HepG2 (cell line): ENCODE data around the gene CLRN2. TPM values are rescaled to one million over a fixed set of nuclear protein-coding genes. Genes with fewer than 3 reads are reported as not detected.

Experiments
- ATF1 ChIP-seq: IDR thresholded peaks from 2 replicates; pipeline ENCODE4 v1.6.1; 2016; ENCODE audit warnings: mild to moderate bottlenecking, control low read depth
- FOXA1 ChIP-seq, 2 experiments: fragments of 450-650 bp in 1 of 2; sonication (generic) in 1 of 2; formaldehyde crosslinking in 1 of 2; IDR thresholded peaks; 2 replicates each; pipeline versions ENCODE4 v1.4.0 to v1.6.1; 2016 to 2020; ENCODE audit warnings: missing genetic modification reagents in 1 of 2
- HHEX ChIP-seq: IDR thresholded peaks from 2 replicates; pipeline ENCODE4 v1.6.1; 2016; ENCODE audit warnings: control low read depth
- JDP2 ChIP-seq: sonication (generic); formaldehyde crosslinking; IDR thresholded peaks from 2 replicates; pipeline ENCODE4 v1.8.1; 2022; ENCODE audit warnings: missing genetic modification reagents, borderline replicate concordance
- JUND ChIP-seq: sonication (generic); formaldehyde crosslinking; IDR thresholded peaks from 2 replicates; pipeline ENCODE4 v1.8.0; 2022; ENCODE audit warnings: mild to moderate bottlenecking, missing genetic modification reagents
- MTF1 ChIP-seq: sonication (generic); formaldehyde crosslinking; IDR thresholded peaks from 2 replicates; pipeline ENCODE4 v1.5.0; 2020; ENCODE audit warnings: missing genetic modification reagents
- NCOR1 ChIP-seq: fragments of 200-600 bp; sonication (generic); IDR thresholded peaks from 2 replicates; pipeline ENCODE4 v1.7.0; 2017; ENCODE audit warnings: antibody characterized with exemption, low read length, borderline replicate concordance
- NFKB2 ChIP-seq: sonication (generic); formaldehyde crosslinking; IDR thresholded peaks from 2 replicates; pipeline ENCODE4 v1.4.0; 2020; ENCODE audit warnings: missing genetic modification reagents, borderline replicate concordance
- NFKBIZ ChIP-seq: IDR thresholded peaks from 2 replicates; pipeline ENCODE4 v1.6.1; 2018; ENCODE audit warnings: missing genetic modification reagents, missing compliant biosample characterization
- PCBP2 ChIP-seq: fragments of 200-400 bp; formaldehyde crosslinking; optimal IDR thresholded peaks from 2 replicates; pipeline ENCODE3; 2018; ENCODE audit warnings: low read length, low read depth; ENCODE audit not compliant: poor library complexity, severe bottlenecking
- RARG ChIP-seq: sonication (generic); formaldehyde crosslinking; IDR thresholded peaks from 2 replicates; pipeline ENCODE4 v1.4.0; 2020; ENCODE audit warnings: low read depth, mild to moderate bottlenecking, missing genetic modification reagents
- USF2 ChIP-seq, 2 experiments: sonication (generic) in 1 of 2; formaldehyde crosslinking in 1 of 2; IDR thresholded peaks; 2 replicates each; pipeline versions ENCODE4 v1.5.1 to v1.6.1; 2011 to 2020; ENCODE audit warnings: borderline replicate concordance in 1 of 2, low read depth in 1 of 2, low read length in 1 of 2, mild to moderate bottlenecking in 1 of 2, missing genetic modification reagents in 1 of 2, moderate library complexity in 1 of 2
- YEATS2 ChIP-seq: sonication (generic); formaldehyde crosslinking; IDR thresholded peaks from 2 replicates; pipeline ENCODE4 v1.4.0; 2020; ENCODE audit warnings: missing genetic modification reagents, borderline replicate concordance
- ZBTB20 ChIP-seq: sonication (generic); formaldehyde crosslinking; IDR thresholded peaks from 2 replicates; pipeline ENCODE4 v1.8.1; 2023; ENCODE audit warnings: missing genetic modification reagents, low read depth, mild to moderate bottlenecking, borderline replicate concordance
- polyA plus RNA-seq, 8 experiments: library from polyadenylated mRNA; depleted of rRNA in 3 of 8; stranded (reverse) in 7 of 8; unstranded in 1 of 8; fragments of >200 nt; fragmentation: Illumina TruSeq in 4 of 8; extraction: Trizol in 4 of 8; gene quantifications; 2 replicates each; pipeline versions ENCODE4 v1.2.1 to v1.2.3, GENCODE V29; 2011 to 2016; ENCODE audit warnings: low read depth in 4 of 8, missing spikeins in 1 of 8, mixed read lengths in 1 of 8; ENCODE audit not compliant: insufficient read depth in 1 of 8
- total RNA-seq, 5 experiments: library from RNA; depleted of rRNA; stranded (reverse); fragments of >200 nt; fragmentation: Illumina TruSeq; extraction: Trizol; gene quantifications; 2 replicates each; pipeline ENCODE4 v1.2.3, GENCODE V29; 2016; ENCODE audit warnings: low read depth in 1 of 5
- TF ChIP-seq, protein P1 (sequence below): sonication (generic); formaldehyde crosslinking; IDR thresholded peaks from 2 replicates; pipeline ENCODE4 v1.8.1; 2023; ENCODE audit warnings: mild to moderate bottlenecking, missing genetic modification reagents, borderline replicate concordance
- TF ChIP-seq, protein P2 (sequence below), 2 experiments: sonication (generic) in 1 of 2; formaldehyde crosslinking in 1 of 2; IDR thresholded peaks; 2 replicates each; pipeline versions ENCODE4 v1.4.0 to v1.6.1; 2018 to 2020; ENCODE audit warnings: missing genetic modification reagents in 2 of 2, borderline replicate concordance in 1 of 2, low read depth in 1 of 2, mild to moderate bottlenecking in 1 of 2, missing biosample characterization in 1 of 2
- TF ChIP-seq, protein P3 (sequence below): sonication (generic); formaldehyde crosslinking; IDR thresholded peaks from 2 replicates; pipeline ENCODE4 v1.5.1; 2020; ENCODE audit warnings: missing genetic modification reagents, mild to moderate bottlenecking, borderline replicate concordance
- TF ChIP-seq, protein P4 (sequence below): sonication (generic); formaldehyde crosslinking; IDR thresholded peaks from 2 replicates; pipeline ENCODE4 v1.8.0; 2022; ENCODE audit warnings: mild to moderate bottlenecking, missing genetic modification reagents, moderate library complexity
- TF ChIP-seq, protein P5 (sequence below): IDR thresholded peaks from 2 replicates; pipeline ENCODE4 v1.6.1; 2016; ENCODE audit warnings: missing compliant biosample characterization, missing genetic modification reagents, borderline replicate concordance
- TF ChIP-seq, protein P6 (sequence below): IDR thresholded peaks from 2 replicates; pipeline ENCODE4 v1.6.1; 2016; ENCODE audit warnings: control low read depth

The CLRN2 gene
- total and polyA plus RNA-seq, 2 of the 13 experiments (the other 11 are each of a cell fraction or from before 2014, with no cell fraction given) = not detected

GRCh38 chr4:17544205-17544604 is 29.2 kb downstream of the CLRN2 start (continued):
- no peak for TF ChIP-seq NFKB2 (CRISPR knock-in tag)
- peak; percentile 52; the same call in 1 of the 2 replicates for TF ChIP-seq FOXA1 (IDR thresholded peaks at IDR 0.05)
- peak; percentile 97 for TF ChIP-seq FOXA1 (CRISPR knock-in tag; IDR thresholded peaks at IDR 0.05)
- no peak for TF ChIP-seq NCOR1
- no peak for TF ChIP-seq RARG (CRISPR knock-in tag)
- no peak for TF ChIP-seq PCBP2
- no peak; the same call in 1 of the 2 replicates for TF ChIP-seq NFKBIZ
- TF ChIP-seq, protein P1, sequence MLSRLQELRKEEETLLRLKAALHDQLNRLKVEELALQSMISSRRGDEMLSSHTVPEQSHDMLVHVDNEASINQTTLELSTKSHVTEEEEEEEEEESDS (CRISPR knock-in tag) = no peak
- peak; percentile 47; the same call in 1 of the 2 replicates for TF ChIP-seq ATF1 (CRISPR knock-in tag)
- TF ChIP-seq JDP2 (CRISPR knock-in tag) = no peak
- TF ChIP-seq JUND = peak; percentile 73; the same call in 1 of the 2 replicates
- no peak for TF ChIP-seq ZBTB20 (CRISPR knock-in tag)
- TF ChIP-seq, protein P2, sequence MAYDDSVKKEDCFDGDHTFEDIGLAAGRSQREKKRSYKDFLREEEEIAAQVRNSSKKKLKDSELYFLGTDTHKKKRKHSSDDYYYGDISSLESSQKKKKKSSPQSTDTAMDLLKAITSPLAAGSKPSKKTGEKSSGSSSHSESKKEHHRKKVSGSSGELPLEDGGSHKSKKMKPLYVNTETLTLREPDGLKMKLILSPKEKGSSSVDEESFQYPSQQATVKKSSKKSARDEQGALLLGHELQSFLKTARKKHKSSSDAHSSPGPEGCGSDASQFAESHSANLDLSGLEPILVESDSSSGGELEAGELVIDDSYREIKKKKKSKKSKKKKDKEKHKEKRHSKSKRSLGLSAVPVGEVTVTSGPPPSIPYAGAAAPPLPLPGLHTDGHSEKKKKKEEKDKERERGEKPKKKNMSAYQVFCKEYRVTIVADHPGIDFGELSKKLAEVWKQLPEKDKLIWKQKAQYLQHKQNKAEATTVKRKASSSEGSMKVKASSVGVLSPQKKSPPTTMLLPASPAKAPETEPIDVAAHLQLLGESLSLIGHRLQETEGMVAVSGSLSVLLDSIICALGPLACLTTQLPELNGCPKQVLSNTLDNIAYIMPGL (CRISPR knock-in tag; IDR thresholded peaks at IDR 0.05; ENCODE audit: borderline replicate concordance in 1 of 2, low read depth in 1 of 2) = no peak
- no peak for TF ChIP-seq MTF1
- TF ChIP-seq, protein P3, sequence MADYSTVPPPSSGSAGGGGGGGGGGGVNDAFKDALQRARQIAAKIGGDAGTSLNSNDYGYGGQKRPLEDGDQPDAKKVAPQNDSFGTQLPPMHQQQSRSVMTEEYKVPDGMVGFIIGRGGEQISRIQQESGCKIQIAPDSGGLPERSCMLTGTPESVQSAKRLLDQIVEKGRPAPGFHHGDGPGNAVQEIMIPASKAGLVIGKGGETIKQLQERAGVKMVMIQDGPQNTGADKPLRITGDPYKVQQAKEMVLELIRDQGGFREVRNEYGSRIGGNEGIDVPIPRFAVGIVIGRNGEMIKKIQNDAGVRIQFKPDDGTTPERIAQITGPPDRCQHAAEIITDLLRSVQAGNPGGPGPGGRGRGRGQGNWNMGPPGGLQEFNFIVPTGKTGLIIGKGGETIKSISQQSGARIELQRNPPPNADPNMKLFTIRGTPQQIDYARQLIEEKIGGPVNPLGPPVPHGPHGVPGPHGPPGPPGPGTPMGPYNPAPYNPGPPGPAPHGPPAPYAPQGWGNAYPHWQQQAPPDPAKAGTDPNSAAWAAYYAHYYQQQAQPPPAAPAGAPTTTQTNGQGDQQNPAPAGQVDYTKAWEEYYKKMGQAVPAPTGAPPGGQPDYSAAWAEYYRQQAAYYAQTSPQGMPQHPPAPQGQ (CRISPR knock-in tag) = no peak
- TF ChIP-seq, protein P4, sequence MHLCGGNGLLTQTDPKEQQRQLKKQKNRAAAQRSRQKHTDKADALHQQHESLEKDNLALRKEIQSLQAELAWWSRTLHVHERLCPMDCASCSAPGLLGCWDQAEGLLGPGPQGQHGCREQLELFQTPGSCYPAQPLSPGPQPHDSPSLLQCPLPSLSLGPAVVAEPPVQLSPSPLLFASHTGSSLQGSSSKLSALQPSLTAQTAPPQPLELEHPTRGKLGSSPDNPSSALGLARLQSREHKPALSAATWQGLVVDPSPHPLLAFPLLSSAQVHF (CRISPR knock-in tag) = no peak
- TF ChIP-seq, protein P5, sequence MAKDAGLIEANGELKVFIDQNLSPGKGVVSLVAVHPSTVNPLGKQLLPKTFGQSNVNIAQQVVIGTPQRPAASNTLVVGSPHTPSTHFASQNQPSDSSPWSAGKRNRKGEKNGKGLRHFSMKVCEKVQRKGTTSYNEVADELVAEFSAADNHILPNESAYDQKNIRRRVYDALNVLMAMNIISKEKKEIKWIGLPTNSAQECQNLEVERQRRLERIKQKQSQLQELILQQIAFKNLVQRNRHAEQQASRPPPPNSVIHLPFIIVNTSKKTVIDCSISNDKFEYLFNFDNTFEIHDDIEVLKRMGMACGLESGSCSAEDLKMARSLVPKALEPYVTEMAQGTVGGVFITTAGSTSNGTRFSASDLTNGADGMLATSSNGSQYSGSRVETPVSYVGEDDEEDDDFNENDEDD (CRISPR knock-in tag) = no peak
- no peak for TF ChIP-seq YEATS2 (CRISPR knock-in tag)
- no peak for TF ChIP-seq HHEX (CRISPR knock-in tag)
- TF ChIP-seq, protein P6, sequence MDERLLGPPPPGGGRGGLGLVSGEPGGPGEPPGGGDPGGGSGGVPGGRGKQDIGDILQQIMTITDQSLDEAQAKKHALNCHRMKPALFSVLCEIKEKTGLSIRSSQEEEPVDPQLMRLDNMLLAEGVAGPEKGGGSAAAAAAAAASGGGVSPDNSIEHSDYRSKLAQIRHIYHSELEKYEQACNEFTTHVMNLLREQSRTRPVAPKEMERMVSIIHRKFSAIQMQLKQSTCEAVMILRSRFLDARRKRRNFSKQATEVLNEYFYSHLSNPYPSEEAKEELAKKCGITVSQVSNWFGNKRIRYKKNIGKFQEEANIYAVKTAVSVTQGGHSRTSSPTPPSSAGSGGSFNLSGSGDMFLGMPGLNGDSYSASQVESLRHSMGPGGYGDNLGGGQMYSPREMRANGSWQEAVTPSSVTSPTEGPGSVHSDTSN (CRISPR knock-in tag) = no peak
- no peak for TF ChIP-seq USF2 (IDR thresholded peaks at IDR 0.05; ENCODE audit: low read depth, low read length)
- TF ChIP-seq USF2 (CRISPR knock-in tag; IDR thresholded peaks at IDR 0.05; ENCODE audit: borderline replicate concordance) = no peak
